CD14-positive monocyte (primary cell): Measurements from ENCODE around the gene VWF. TPM values are rescaled to one million over a fixed set of nuclear protein-coding genes. Genes with fewer than 3 reads are reported as not detected.

Source experiments
- DNase-seq, 3 donors: peaks; one replicate each; pipeline ENCODE4 v3.0.0-alpha.2; 2011 to 2022
- H2AFZ ChIP-seq: 2 replicates; pipeline ENCODE4 v1.6.0; 2012; ENCODE audit warnings: mild to moderate bottlenecking, low read depth, low read length, inconsistent platforms; ENCODE audit not compliant: insufficient read depth, poor library complexity, severe bottlenecking
- H3K27ac ChIP-seq, 2 donors: 1 replicate in 1 of 2; 2 replicates in 1 of 2; pipeline ENCODE4 v1.5.1; 2012 to 2013; ENCODE audit warnings: low read length in 2 of 2, control low read depth in 1 of 2, inconsistent platforms in 1 of 2, low read depth in 1 of 2, mild to moderate bottlenecking in 1 of 2
- H3K27me3 ChIP-seq, 2 donors: one replicate each; pipeline versions ENCODE4 v1.6.0 to v1.6.1; 2011 to 2013; ENCODE audit warnings: low read length in 2 of 2; ENCODE audit not compliant: control insufficient read depth in 2 of 2, insufficient read depth in 2 of 2
- H3K36me3 ChIP-seq, 2 donors: replicated peaks in 1 of 2; 1 replicate in 1 of 2; 2 replicates in 1 of 2; pipeline versions ENCODE4 v1.5.1 to v1.6.1; 2012 to 2013; ENCODE audit warnings: low read length in 2 of 2, control low read depth in 1 of 2, inconsistent platforms in 1 of 2, mild to moderate bottlenecking in 1 of 2; ENCODE audit not compliant: insufficient read depth in 2 of 2, control insufficient read depth in 1 of 2
- H3K4me1 ChIP-seq, 2 donors: 1 replicate in 1 of 2; 2 replicates in 1 of 2; pipeline versions ENCODE4 v1.5.1 to v1.6.1; 2012 to 2013; ENCODE audit warnings: low read length in 2 of 2, control low read depth in 1 of 2, inconsistent platforms in 1 of 2, mild to moderate bottlenecking in 1 of 2, moderate library complexity in 1 of 2; ENCODE audit not compliant: insufficient read depth in 2 of 2, control insufficient read depth in 1 of 2
- H3K4me2 ChIP-seq: replicated peaks from 2 replicates; pipeline ENCODE3; 2012; ENCODE audit warnings: low read length, moderate library complexity, mild to moderate bottlenecking; ENCODE audit not compliant: poor library complexity, severe bottlenecking; ENCODE audit errors: extremely low read depth
- H3K4me3 ChIP-seq, 3 experiments: fragments of 200-600 bp in 1 of 3; sonication (generic) in 1 of 3; replicated peaks in 1 of 3; 1 replicate in 2 of 3; 2 replicates in 1 of 3; pipeline ENCODE4 v1.5.1; 2011 to 2013; ENCODE audit warnings: low read length in 3 of 3, mild to moderate bottlenecking in 3 of 3, control low read depth in 2 of 3, low read depth in 2 of 3, inconsistent platforms in 1 of 3, moderate library complexity in 1 of 3
- H3K79me2 ChIP-seq: 2 replicates; pipeline ENCODE4 v1.6.0; 2012; ENCODE audit warnings: mild to moderate bottlenecking, control low read depth, inconsistent platforms, low read length, moderate library complexity; ENCODE audit not compliant: insufficient read depth
- H3K9ac ChIP-seq: 2 replicates; pipeline ENCODE4 v1.6.0; 2017; ENCODE audit warnings: low read length, mild to moderate bottlenecking; ENCODE audit not compliant: insufficient read depth, poor library complexity, severe bottlenecking
- H3K9me3 ChIP-seq, 2 donors: replicated peaks in 1 of 2; 1 replicate in 1 of 2; 2 replicates in 1 of 2; pipeline versions ENCODE4 v1.5.1 to v1.6.1; 2012 to 2013; ENCODE audit warnings: low read length in 2 of 2, control low read depth in 1 of 2; ENCODE audit not compliant: control insufficient read depth in 1 of 2, insufficient read depth in 1 of 2
- H4K20me1 ChIP-seq: 2 replicates; pipeline ENCODE4 v1.6.0; 2012; ENCODE audit warnings: mild to moderate bottlenecking, low read length, control low read depth, moderate library complexity; ENCODE audit not compliant: insufficient read depth
- H3K27ac Mint-ChIP-seq, 7 donors: one replicate each; pipeline ENCODE4 v1.8.0; 2020; ENCODE audit warnings: mild to moderate bottlenecking in 7 of 7, mixed read lengths in 7 of 7, moderate library complexity in 6 of 7, inconsistent platforms in 2 of 7
- H3K27me3 Mint-ChIP-seq, 3 donors: one replicate each; pipeline ENCODE4 v1.8.0; 2021 to 2022; ENCODE audit warnings: low read depth in 3 of 3, mild to moderate bottlenecking in 3 of 3, mixed read lengths in 3 of 3, moderate library complexity in 3 of 3, inconsistent platforms in 1 of 3
- H3K36me3 Mint-ChIP-seq, 2 donors: one replicate each; pipeline ENCODE4 v1.8.0; 2020; ENCODE audit warnings: mixed read lengths in 2 of 2, inconsistent platforms in 1 of 2, mild to moderate bottlenecking in 1 of 2
- H3K4me1 Mint-ChIP-seq: one replicate; pipeline ENCODE4 v1.8.0; 2020; ENCODE audit warnings: mild to moderate bottlenecking, mixed read lengths
- H3K4me3 Mint-ChIP-seq, 2 donors: one replicate each; pipeline ENCODE4 v1.8.0; 2020; ENCODE audit warnings: mild to moderate bottlenecking in 2 of 2, mixed read lengths in 2 of 2, moderate library complexity in 1 of 2
- H3K9me3 Mint-ChIP-seq, 7 donors: one replicate each; pipeline ENCODE4 v1.8.0; 2020 to 2022; ENCODE audit warnings: mixed read lengths in 7 of 7, mild to moderate bottlenecking in 6 of 7, moderate library complexity in 6 of 7, inconsistent platforms in 2 of 7
- WGBS: methylation state at CpG from one replicate; pipeline ENCODE4 v1.1.5; 2013; ENCODE audit warnings: missing lambda C conversion rate; ENCODE audit not compliant: insufficient coverage; 5-methylcytosine and 5-hydroxymethylcytosine counted together
- intact Hi-C, 2 donors: fragments of 100-400 bp; cut with micrococcal nuclease; formaldehyde crosslinking; loops; one replicate each; pipeline versions ENCODE4 v1.15.0 to v1.15.1; 2023
- polyA plus RNA-seq, 3 donors: library from polyadenylated mRNA; depleted of rRNA in 1 of 3; unstranded in 2 of 3; stranded (reverse) in 1 of 3; fragments of 300-500 nt in 2 of 3; fragments of >200 nt in 1 of 3; fragmentation: Illumina TruSeq in 2 of 3; gene quantifications; 1 replicate in 2 of 3; 2 replicates in 1 of 3; pipeline ENCODE4 v1.2.3, GENCODE V29; 2012 to 2021
- TF ChIP-seq, protein P1 (sequence below): fragments of 200-600 bp; IDR thresholded peaks from one replicate; pipeline ENCODE4 v1.8.0; 2022; ENCODE audit warnings: antibody characterized with exemption, mild to moderate bottlenecking

VWF gene
- polyA plus RNA-seq, 3 donors, result 0.17 to 0.49 (median 0.48) TPM

DNA sequence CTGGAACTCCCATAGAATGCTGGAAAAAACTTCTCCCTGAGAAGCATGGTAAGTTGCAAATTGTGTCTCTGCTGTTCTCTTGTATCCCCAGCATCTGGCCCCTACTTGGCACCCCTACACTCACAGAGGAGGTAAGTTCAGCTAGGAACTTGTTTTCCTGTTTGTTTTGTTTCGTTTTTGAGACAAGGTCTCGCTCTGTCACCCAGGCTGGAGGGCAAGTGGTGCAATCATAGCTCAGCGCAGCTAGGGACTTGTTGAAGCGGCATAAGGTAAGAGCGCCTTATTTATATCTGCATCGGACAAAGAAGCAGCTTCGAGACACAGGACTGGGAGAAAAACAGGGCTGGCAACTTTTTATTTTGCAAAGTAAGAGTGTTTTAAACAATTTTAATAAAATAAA lies 161.0 kb downstream of the VWF start:
- Histone ChIP-seq H3K27me3 (no peaks in the 10 kb centered on the region), H3K27ac (no peak overlapping the region), H3K4me1 (no peaks in the 10 kb centered on the region), H3K9me3 (no peaks in the 10 kb centered on the region), H4K20me1 (no peaks in the 10 kb centered on the region), H2AFZ (no peak overlapping the region), H3K79me2 (no peaks in the 10 kb centered on the region), H3K36me3 (no peaks in the 10 kb centered on the region), H3K9ac (no peak overlapping the region), H3K4me2 (no peak overlapping the region), H3K4me3 (no peak overlapping the region)
- Mint-ChIP-seq H3K27ac (no peak overlapping the region), H3K4me3 (no peak overlapping the region), H3K27me3 (peaks cover 3 to 22% (median 3%) of the 10 kb centered on the region in 3 donors), H3K9me3 (peaks cover 0 to 2% (median 0%) of the 10 kb centered on the region in 7 donors), H3K4me1 (peaks cover 1% of the 10 kb centered on the region), H3K36me3 (no peaks in the 10 kb centered on the region)
- DNase-seq, result no peak
- WGBS, result 56% methylated on average over 3 of the region's 7 CpGs
- intact Hi-C loops, result no loop called here
- TF ChIP-seq, protein P1, sequence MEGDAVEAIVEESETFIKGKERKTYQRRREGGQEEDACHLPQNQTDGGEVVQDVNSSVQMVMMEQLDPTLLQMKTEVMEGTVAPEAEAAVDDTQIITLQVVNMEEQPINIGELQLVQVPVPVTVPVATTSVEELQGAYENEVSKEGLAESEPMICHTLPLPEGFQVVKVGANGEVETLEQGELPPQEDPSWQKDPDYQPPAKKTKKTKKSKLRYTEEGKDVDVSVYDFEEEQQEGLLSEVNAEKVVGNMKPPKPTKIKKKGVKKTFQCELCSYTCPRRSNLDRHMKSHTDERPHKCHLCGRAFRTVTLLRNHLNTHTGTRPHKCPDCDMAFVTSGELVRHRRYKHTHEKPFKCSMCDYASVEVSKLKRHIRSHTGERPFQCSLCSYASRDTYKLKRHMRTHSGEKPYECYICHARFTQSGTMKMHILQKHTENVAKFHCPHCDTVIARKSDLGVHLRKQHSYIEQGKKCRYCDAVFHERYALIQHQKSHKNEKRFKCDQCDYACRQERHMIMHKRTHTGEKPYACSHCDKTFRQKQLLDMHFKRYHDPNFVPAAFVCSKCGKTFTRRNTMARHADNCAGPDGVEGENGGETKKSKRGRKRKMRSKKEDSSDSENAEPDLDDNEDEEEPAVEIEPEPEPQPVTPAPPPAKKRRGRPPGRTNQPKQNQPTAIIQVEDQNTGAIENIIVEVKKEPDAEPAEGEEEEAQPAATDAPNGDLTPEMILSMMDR, result no peak

DNA sequence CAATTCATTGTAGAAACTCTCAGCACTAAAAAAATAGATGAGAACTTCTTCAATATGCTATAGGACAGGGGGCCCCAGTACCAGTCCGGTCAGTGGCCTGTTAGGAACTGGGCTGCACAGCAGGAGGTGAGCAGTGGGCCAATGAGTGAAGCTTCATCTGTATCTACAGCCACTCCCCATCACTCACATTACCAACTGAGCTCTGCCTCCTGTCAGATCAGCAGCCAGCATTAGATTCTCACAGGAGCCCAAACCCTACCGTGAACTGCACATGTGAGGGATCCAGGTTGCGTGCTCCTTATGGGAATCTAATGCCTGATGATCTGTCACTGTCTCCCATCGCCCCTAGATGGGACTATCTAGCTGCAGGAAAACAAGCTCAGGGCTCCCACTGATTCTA lies 163.7 kb downstream of the VWF start:
- no peaks in the 10 kb centered on the region for H3K36me3 ChIP-seq
- H3K27me3 Mint-ChIP-seq, result peaks cover 5 to 23% (median 7%) of the 10 kb centered on the region in 3 donors
- no peaks in the 10 kb centered on the region for H3K27me3 ChIP-seq
- H3K36me3 Mint-ChIP-seq, result no peaks in the 10 kb centered on the region
- H3K4me3 ChIP-seq, result no peak overlapping the region
- no peaks in the 10 kb centered on the region for H3K4me1 ChIP-seq
- H2AFZ ChIP-seq, result no peak overlapping the region
- WGBS, result 100% methylated on average over 2 of the region's 4 CpGs
- no peaks in the 10 kb centered on the region for H3K9me3 ChIP-seq
- TF ChIP-seq, protein P1, result no peak
- no peak overlapping the region for H3K4me3 Mint-ChIP-seq
- H3K4me1 Mint-ChIP-seq, result no peaks in the 10 kb centered on the region
- no peak overlapping the region for H3K4me2 ChIP-seq
- intact Hi-C loops, result no loop called here
- H3K9me3 Mint-ChIP-seq, result peaks cover 0 to 9% (median 2%) of the 10 kb centered on the region in 7 donors
- DNase-seq, result no peak
- no peaks in the 10 kb centered on the region for H3K79me2 ChIP-seq
- H3K27ac ChIP-seq, result no peak overlapping the region
- no peak overlapping the region for H3K9ac ChIP-seq
- H3K27ac Mint-ChIP-seq, result no peak overlapping the region
- no peaks in the 10 kb centered on the region for H4K20me1 ChIP-seq
